8988T (cell line): ENCODE data around the gene TMPRSS6.

Experiments
- DNase-seq: peaks from one replicate; pipeline ENCODE4 v3.0.0; 2011

TMPRSS6 gene

GRCh38 chr22:37048133-37048532, 61.4 kb downstream of the TMPRSS6 start:
- no peak for DNase-seq

GRCh38 chr22:37047006-37047405, 62.5 kb downstream of the TMPRSS6 start:
- DNase-seq: no peak

GRCh38 chr22:37046589-37046988, 62.9 kb downstream of the TMPRSS6 start:
- no peak for DNase-seq

- no peak for DNase-seq
These were observed 63.6 kb downstream of the TMPRSS6 start for GRCh38 chr22:37045958-37046357.

- DNase-seq: no peak
These were observed 64.6 kb downstream of the TMPRSS6 start for GRCh38 chr22:37044634-37045625.

- DNase-seq: peak; percentile 88
These were observed 65.5 kb downstream of the TMPRSS6 start for GRCh38 chr22:37043828-37044538.

- DNase-seq: no peak
These were observed 66.2 kb downstream of the TMPRSS6 start for GRCh38 chr22:37043209-37043827.

- no peak for DNase-seq
These were observed 70.0 kb downstream of the TMPRSS6 start for GRCh38 chr22:37039466-37039865.

GRCh38 chr22:37037669-37038068, 71.8 kb downstream of the TMPRSS6 start:
- no peak for DNase-seq

GRCh38 chr22:37036655-37037377, 72.7 kb downstream of the TMPRSS6 start:
- no peak for DNase-seq

GRCh38 chr22:37033605-37034430, 75.7 kb downstream of the TMPRSS6 start:
- DNase-seq: no peak

GRCh38 chr22:37032535-37033460, 76.7 kb downstream of the TMPRSS6 start:
- DNase-seq: no peak

- DNase-seq: no peak
These were observed 77.4 kb downstream of the TMPRSS6 start for GRCh38 chr22:37032134-37032534.

- no peak for DNase-seq
These were observed 78.8 kb downstream of the TMPRSS6 start for GRCh38 chr22:37030560-37031281.

- no peak for DNase-seq
These were observed 80.5 kb downstream of the TMPRSS6 start for GRCh38 chr22:37028692-37029674.

- DNase-seq: no peak
These were observed 82.0 kb downstream of the TMPRSS6 start for GRCh38 chr22:37027556-37027955.

GRCh38 chr22:37026325-37026724, 83.2 kb downstream of the TMPRSS6 start:
- no peak for DNase-seq

GRCh38 chr22:37025500-37026070, 83.9 kb downstream of the TMPRSS6 start:
- DNase-seq: no peak
